ENCODE measurements around the gene CBY2.

Gene CBY2

DNA sequence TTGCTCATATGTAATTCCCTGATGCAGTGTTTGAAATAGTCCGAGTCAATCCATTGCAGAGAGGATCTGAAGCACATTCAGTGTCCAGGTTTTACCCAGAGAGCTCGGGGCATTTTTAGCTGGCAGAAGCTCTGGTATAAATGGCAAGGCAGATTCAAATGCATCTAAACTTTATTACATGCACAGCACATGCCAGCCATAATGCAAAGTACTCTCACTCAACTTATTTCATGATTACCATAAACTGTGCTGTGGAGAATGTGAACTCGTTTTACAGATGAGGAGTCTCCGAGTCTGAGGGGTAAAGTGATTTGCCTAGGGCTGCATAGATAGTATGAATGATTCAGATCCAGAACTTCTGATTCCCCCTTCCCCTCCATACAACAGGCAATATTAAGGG is 13.5 kb upstream of the CBY2 start:
- H3K4me3 Mint-ChIP-seq: no peak overlapping the region
- H3K36me3 Mint-ChIP-seq: no peaks in the 10 kb centered on the region
- no peaks in the 10 kb centered on the region for H3K9me3 Mint-ChIP-seq
- H3K27ac Mint-ChIP-seq: no peak overlapping the region
- DNase-seq: no peak
- H3K4me1 Mint-ChIP-seq: no peaks in the 10 kb centered on the region
- CTCF ChIA-PET: no interaction called here
- peaks cover 4% of the 10 kb centered on the region for H3K27me3 Mint-ChIP-seq

- DNase-seq: no peak
- peaks cover 4% of the 10 kb centered on the region for H3K27me3 Mint-ChIP-seq
- H3K4me3 Mint-ChIP-seq: no peak overlapping the region
- H3K9me3 Mint-ChIP-seq: no peaks in the 10 kb centered on the region
- H3K36me3 Mint-ChIP-seq: no peaks in the 10 kb centered on the region
- no peak overlapping the region for H3K27ac Mint-ChIP-seq
- H3K4me1 Mint-ChIP-seq: peaks cover 5% of the 10 kb centered on the region
- CTCF ChIA-PET: no interaction called here
Measured at GRCh38 chr13:45690636-45691035, 11.5 kb upstream of the CBY2 start.

- no peaks in the 10 kb centered on the region for H3K9me3 Mint-ChIP-seq
- CTCF ChIA-PET: no interaction called here
- H3K27ac Mint-ChIP-seq: no peak overlapping the region
- no peak overlapping the region for H3K4me3 Mint-ChIP-seq
- no peaks in the 10 kb centered on the region for H3K36me3 Mint-ChIP-seq
- H3K4me1 Mint-ChIP-seq: peaks cover 5% of the 10 kb centered on the region
- H3K27me3 Mint-ChIP-seq: peaks cover 4% of the 10 kb centered on the region
- no peak for DNase-seq
Measured at GRCh38 chr13:45691251-45691650, 10.9 kb upstream of the CBY2 start.

GRCh38 chr13:45691667-45692066 is 10.5 kb upstream of the CBY2 start:
- Mint-ChIP-seq H3K9me3 (no peaks in the 10 kb centered on the region), H3K27me3 (peaks cover 4% of the 10 kb centered on the region), H3K4me1 (peaks cover 5% of the 10 kb centered on the region), H3K4me3 (no peak overlapping the region), H3K27ac (no peak overlapping the region), H3K36me3 (no peaks in the 10 kb centered on the region)
- CTCF ChIA-PET: no interaction called here
- DNase-seq: no peak

DNA sequence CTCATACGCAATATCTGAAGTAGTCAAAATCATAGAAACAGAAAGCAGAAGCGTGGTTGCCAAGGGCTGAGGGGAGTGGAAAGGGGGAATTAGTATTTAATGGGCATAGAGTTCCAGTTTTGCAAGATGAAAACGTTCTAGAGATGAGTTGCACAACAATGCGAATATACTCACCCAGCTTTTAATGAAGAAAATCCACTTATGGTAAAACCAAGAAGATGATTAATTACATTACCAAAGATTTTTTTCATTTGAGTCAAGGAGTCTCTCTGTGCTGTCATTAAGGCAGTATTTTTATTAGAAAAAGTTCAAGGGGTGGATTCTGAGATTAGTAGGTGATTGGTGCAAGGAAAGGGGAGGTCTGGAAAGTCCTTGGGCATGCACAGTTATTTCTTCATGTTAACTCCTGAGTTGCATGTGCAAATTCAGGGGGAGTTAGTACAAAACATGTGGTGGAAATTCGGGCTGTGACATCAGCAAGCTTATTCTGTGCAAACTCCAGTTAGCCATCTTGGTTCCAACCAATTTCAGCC is 6.9 kb upstream of the CBY2 start:
- H3K4me3 Mint-ChIP-seq: no peak overlapping the region
- no peaks in the 10 kb centered on the region for H3K9me3 Mint-ChIP-seq
- no peak overlapping the region for H3K27ac Mint-ChIP-seq
- CTCF ChIA-PET: interaction anchor here (0.7 kb wide), 1 partner anchor 12 kb away, joined by 4 read pairs; no protein-coding TSS in a partner anchor
- DNase-seq: no peak
- no peaks in the 10 kb centered on the region for H3K36me3 Mint-ChIP-seq
- peaks cover 4% of the 10 kb centered on the region for H3K27me3 Mint-ChIP-seq
- H3K4me1 Mint-ChIP-seq: peaks cover 5% of the 10 kb centered on the region

- Mint-ChIP-seq H3K36me3 (no peaks in the 10 kb centered on the region), H3K9me3 (no peaks in the 10 kb centered on the region), H3K4me3 (no peak overlapping the region), H3K4me1 (peaks cover 5% of the 10 kb centered on the region), H3K27me3 (peaks cover 4% of the 10 kb centered on the region), H3K27ac (no peak overlapping the region)
- CTCF ChIA-PET: no interaction called here
- no peak for DNase-seq
Measured at GRCh38 chr13:45696610-45697226, 5.4 kb upstream of the CBY2 start.

- no peaks in the 10 kb centered on the region for H3K36me3 Mint-ChIP-seq
- H3K4me1 Mint-ChIP-seq: no peaks in the 10 kb centered on the region
- no peak for DNase-seq
- CTCF ChIA-PET: interaction anchor here (0.6 to 1.2 kb wide), 2 partner anchors 146 to 277 kb away, joined by 3 read pairs; no protein-coding TSS in a partner anchor
- H3K27me3 Mint-ChIP-seq: peaks cover 4% of the 10 kb centered on the region
- H3K27ac Mint-ChIP-seq: no peak overlapping the region
- H3K9me3 Mint-ChIP-seq: no peaks in the 10 kb centered on the region
- no peak overlapping the region for H3K4me3 Mint-ChIP-seq
Measured at GRCh38 chr13:45700971-45701900, 884 bp upstream of the CBY2 start.

DNA sequence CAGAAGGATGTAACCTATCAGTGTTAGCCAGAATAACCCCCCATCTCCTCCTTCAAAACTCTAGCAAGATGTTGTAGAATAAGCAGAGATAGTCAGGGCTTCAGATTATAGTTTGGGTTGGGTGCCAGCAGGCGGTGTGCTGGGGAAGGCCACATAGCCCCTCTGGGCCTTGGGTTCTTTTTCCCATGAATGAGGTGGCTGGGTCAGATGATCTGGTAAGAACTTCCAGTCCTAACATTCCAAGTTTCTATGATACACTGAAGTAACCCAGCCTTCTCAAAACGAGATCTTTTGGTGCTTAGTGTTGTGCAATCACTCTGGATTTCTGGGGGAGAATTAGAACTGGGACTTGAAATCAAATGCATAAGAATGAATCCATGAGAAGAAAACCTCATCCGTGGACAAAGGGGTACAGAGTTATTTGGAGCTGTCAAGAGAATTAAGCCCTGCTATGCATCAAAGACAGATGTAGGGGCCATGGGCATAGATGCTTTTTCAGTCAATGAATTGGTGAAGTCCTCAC is 810 bp downstream of the CBY2 start:
- no peak for DNase-seq
- H3K27me3 Mint-ChIP-seq: peaks cover 4% of the 10 kb centered on the region
- no peaks in the 10 kb centered on the region for H3K36me3 Mint-ChIP-seq
- no peaks in the 10 kb centered on the region for H3K4me1 Mint-ChIP-seq
- H3K27ac Mint-ChIP-seq: no peak overlapping the region
- CTCF ChIA-PET: interaction anchor here (1.2 kb wide), 1 partner anchor 276 kb away, joined by 3 read pairs; no protein-coding TSS in a partner anchor
- no peak overlapping the region for H3K4me3 Mint-ChIP-seq
- H3K9me3 Mint-ChIP-seq: no peaks in the 10 kb centered on the region

GRCh38 chr13:45704211-45704739 is 2.2 kb downstream of the CBY2 start:
- Mint-ChIP-seq H3K27ac (no peak overlapping the region), H3K4me1 (no peaks in the 10 kb centered on the region), H3K27me3 (peaks cover 4% of the 10 kb centered on the region), H3K36me3 (no peaks in the 10 kb centered on the region), H3K9me3 (no peaks in the 10 kb centered on the region), H3K4me3 (no peak overlapping the region)
- no peak for DNase-seq
- CTCF ChIA-PET: no interaction called here

- Mint-ChIP-seq H3K27ac (no peak overlapping the region), H3K9me3 (no peaks in the 10 kb centered on the region), H3K36me3 (no peaks in the 10 kb centered on the region), H3K4me3 (no peak overlapping the region), H3K4me1 (no peaks in the 10 kb centered on the region), H3K27me3 (peaks cover 4% of the 10 kb centered on the region)
- no peak for DNase-seq
- CTCF ChIA-PET: interaction anchor here (0.6 to 0.7 kb wide), 2 partner anchors 33 to 803 kb away, joined by 3 read pairs; no protein-coding TSS in a partner anchor
Measured at GRCh38 chr13:45704854-45705695, 3.0 kb downstream of the CBY2 start.

DNA sequence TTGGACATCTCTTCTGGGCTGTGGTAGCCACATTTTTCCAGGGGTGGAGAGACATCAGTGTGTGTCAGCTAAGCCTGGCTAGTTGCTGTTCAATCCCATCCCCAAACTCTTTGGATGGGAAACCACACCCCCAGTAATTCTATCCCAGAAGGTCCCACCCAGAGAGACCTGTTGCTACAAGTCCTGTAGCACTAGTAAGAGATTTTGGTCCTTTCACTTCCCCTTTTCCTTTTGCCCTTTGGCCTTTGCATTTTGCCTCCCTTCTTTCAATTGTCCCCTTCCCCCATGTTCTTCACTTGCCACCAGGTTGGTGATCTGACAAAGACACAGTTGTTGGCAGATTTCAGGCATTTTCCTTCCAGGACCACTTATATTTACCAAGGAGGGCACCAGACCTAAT is 3.8 kb downstream of the CBY2 start:
- Mint-ChIP-seq H3K27me3 (peaks cover 4% of the 10 kb centered on the region), H3K4me1 (no peaks in the 10 kb centered on the region), H3K36me3 (no peaks in the 10 kb centered on the region), H3K4me3 (no peak overlapping the region), H3K27ac (no peak overlapping the region), H3K9me3 (no peaks in the 10 kb centered on the region)
- CTCF ChIA-PET: interaction anchor here (0.7 kb wide), 1 partner anchor 802 kb away, joined by 3 read pairs; no protein-coding TSS in a partner anchor
- DNase-seq: no peak

DNA sequence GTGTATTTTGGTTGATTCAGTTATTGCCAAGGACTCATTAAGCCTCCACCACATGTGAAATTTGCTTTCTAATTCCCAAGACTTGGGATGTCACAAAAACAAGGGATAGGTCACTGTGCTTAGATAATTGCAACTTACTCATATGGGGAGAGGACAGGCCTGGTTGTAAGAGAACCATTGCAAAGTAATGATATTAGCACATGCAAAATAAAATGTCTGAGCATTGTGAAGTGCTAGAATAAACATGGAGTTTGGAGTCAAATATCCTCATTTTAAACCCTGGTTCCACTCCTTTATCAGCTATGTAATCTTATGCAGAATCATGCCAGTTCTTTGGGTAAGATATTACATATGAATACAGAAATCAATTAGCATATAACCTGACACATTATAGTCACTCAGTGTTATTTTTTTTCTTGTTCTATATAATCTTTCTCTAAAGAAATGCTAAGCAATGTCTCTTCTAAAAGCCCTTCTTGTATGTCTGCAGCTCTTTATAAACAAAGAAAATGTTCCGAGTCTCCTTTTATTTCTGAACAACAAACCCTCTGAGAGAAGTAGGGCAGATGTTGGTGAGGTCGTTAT is 5.5 kb downstream of the CBY2 start:
- no peaks in the 10 kb centered on the region for H3K9me3 Mint-ChIP-seq
- no peak overlapping the region for H3K4me3 Mint-ChIP-seq
- H3K27ac Mint-ChIP-seq: no peak overlapping the region
- no peak for DNase-seq
- H3K36me3 Mint-ChIP-seq: no peaks in the 10 kb centered on the region
- CTCF ChIA-PET: interaction anchor here (1.5 kb wide), 1 partner anchor 13 kb away, joined by 4 read pairs; no protein-coding TSS in a partner anchor
- H3K27me3 Mint-ChIP-seq: no peaks in the 10 kb centered on the region
- H3K4me1 Mint-ChIP-seq: no peaks in the 10 kb centered on the region

GRCh38 chr13:45711951-45712350 is 9.8 kb downstream of the CBY2 start:
- CTCF ChIA-PET: no interaction called here
- DNase-seq: no peak
- H3K9me3 Mint-ChIP-seq: no peaks in the 10 kb centered on the region

More at GRCh38 chr13:45711951-45712350, 9.8 kb downstream of the CBY2 start:
- H3K27ac Mint-ChIP-seq: no peak overlapping the region
- no peak overlapping the region for H3K4me3 Mint-ChIP-seq
- H3K36me3 Mint-ChIP-seq: no peaks in the 10 kb centered on the region
- H3K4me1 Mint-ChIP-seq: no peaks in the 10 kb centered on the region
- no peaks in the 10 kb centered on the region for H3K27me3 Mint-ChIP-seq
